K562 (cell line): ENCODE results near the gene SLC4A2. TPM values are rescaled to one million over a fixed set of nuclear protein-coding genes. Genes with fewer than 3 reads are reported as not detected.
A peak's percentile ranks its signal among the peaks of the same experiment; 100 is the strongest.

Experiments
- CBX3 ChIP-seq, 2 experiments: IDR thresholded peaks; 1 replicate in 1 of 2; 2 replicates in 1 of 2; pipeline ENCODE4 v1.6.1; 2012; ENCODE audit warnings: inconsistent platforms in 2 of 2, low read length in 2 of 2, borderline replicate concordance in 1 of 2, control low read depth in 1 of 2
- CHD2 ChIP-seq: IDR thresholded peaks from 2 replicates; pipeline ENCODE4 v1.6.1; 2011; ENCODE audit warnings: low read depth, low read length
- HCFC1 ChIP-seq: IDR thresholded peaks from 2 replicates; pipeline ENCODE4 v1.6.1; 2012; ENCODE audit warnings: low read depth, low read length, improper control_type of control experiment
- MEF2D ChIP-seq: conservative IDR thresholded peaks from 2 replicates; pipeline ENCODE4 v1.6.1; 2016; ENCODE audit warnings: low read depth, missing genetic modification characterization, missing compliant biosample characterization
- MIER1 ChIP-seq: fragments of 450-650 bp; IDR thresholded peaks from 2 replicates; pipeline ENCODE4 v1.6.1; 2016; ENCODE audit warnings: antibody characterized with exemption, mild to moderate bottlenecking, low read depth
- MXI1 ChIP-seq: IDR thresholded peaks from 2 replicates; pipeline ENCODE4 v1.6.1; 2011; ENCODE audit warnings: low read depth, mild to moderate bottlenecking, improper control_type of control experiment, low read length
- PPARD ChIP-seq: fragments of 250-450 bp; sonication (Bioruptor Pico); IDR thresholded peaks from 2 replicates; pipeline ENCODE4 v1.8.0; 2022; ENCODE audit warnings: inconsistent platforms, mild to moderate bottlenecking, moderate library complexity
- RBM17 ChIP-seq: fragments of 200-400 bp; formaldehyde crosslinking; IDR thresholded peaks from 2 replicates; pipeline ENCODE4 v1.6.1; 2017; ENCODE audit warnings: low read depth, mild to moderate bottlenecking, low read length, borderline replicate concordance
- RNF2 ChIP-seq: sonication (generic); IDR thresholded peaks from 2 replicates; pipeline ENCODE4 v1.6.1; 2016
- SAP30 ChIP-seq: fragments of 200-600 bp; sonication (generic); IDR thresholded peaks from 2 replicates; pipeline ENCODE4 v1.6.1; 2012; ENCODE audit warnings: borderline replicate concordance, low read depth, mild to moderate bottlenecking, moderate library complexity, low read length, control low read depth, inconsistent platforms; ENCODE audit not compliant: insufficient read depth, poor library complexity, severe bottlenecking
- SMARCE1 ChIP-seq: fragments of 450-650 bp; IDR thresholded peaks from 2 replicates; pipeline ENCODE4 v1.7.1; 2016; ENCODE audit warnings: mild to moderate bottlenecking
- TCFL5 ChIP-seq: fragments of 250-450 bp; sonication (Bioruptor Pico); conservative IDR thresholded peaks from 2 replicates; pipeline ENCODE4 v1.6.1; 2021; ENCODE audit warnings: mild to moderate bottlenecking, moderate library complexity, matching md5 sums
- VEZF1 ChIP-seq: fragments of 200-800 bp; sonication (Bioruptor generic); IDR thresholded peaks from 2 replicates; pipeline ENCODE4 v1.6.1; 2017; ENCODE audit warnings: missing genetic modification characterization, missing compliant biosample characterization
- ZBTB2 ChIP-seq: fragments of 450-650 bp; IDR thresholded peaks from 2 replicates; pipeline ENCODE4 v1.6.1; 2016; ENCODE audit warnings: antibody characterized with exemption
- ZBTB33 ChIP-seq: sonication (generic); formaldehyde crosslinking; IDR thresholded peaks from 2 replicates; pipeline ENCODE4 v1.8.1; 2023; ENCODE audit warnings: mild to moderate bottlenecking, missing genetic modification reagents
- ZFP30 ChIP-seq: fragments of 250-450 bp; sonication (Bioruptor Pico); IDR thresholded peaks from 2 replicates; pipeline ENCODE4 v1.8.0; 2022; ENCODE audit warnings: moderate library complexity, mild to moderate bottlenecking, inconsistent platforms, borderline replicate concordance
- ZNF592 ChIP-seq: fragments of 450-650 bp; IDR thresholded peaks from 2 replicates; pipeline ENCODE4 v1.6.1; 2017; ENCODE audit warnings: antibody characterized with exemption, mild to moderate bottlenecking
- ZNF766 ChIP-seq: fragments of 200-800 bp; sonication (Bioruptor generic); conservative IDR thresholded peaks from 2 replicates; pipeline ENCODE4 v1.6.1; 2016; ENCODE audit warnings: missing genetic modification characterization, missing compliant biosample characterization
- polyA plus RNA-seq, 8 experiments: library from polyadenylated mRNA; depleted of rRNA in 4 of 8; stranded (reverse) in 5 of 8; unstranded in 3 of 8; fragments of >200 nt; fragmentation: Nextera tagmentation in 2 of 8; fragmentation: Illumina TruSeq in 1 of 8; extraction: Ambion mirVana in 2 of 8; extraction: Trizol in 1 of 8; gene quantifications; 2 replicates each; pipeline versions ENCODE4 v1.2.1 to v1.2.3, GENCODE V29; 2011 to 2014; ENCODE audit warnings: inconsistent platforms in 1 of 8, missing spikeins in 1 of 8
- total RNA-seq, 7 experiments: library from RNA; depleted of rRNA in 6 of 7; stranded (reverse); fragments of >200 nt in 6 of 7; fragmentation: Illumina TruSeq in 2 of 7; extraction: Trizol in 2 of 7; gene quantifications; 2 replicates each; pipeline versions ENCODE4 v1.2.1 to v1.2.3, GENCODE V29; 2011 to 2021; ENCODE audit warnings: low replicate concordance in 1 of 7

SLC4A2 gene
- total and polyA plus RNA-seq, 9 of the 15 experiments (the other 6 are each of a cell fraction or from before 2014, with no cell fraction given): 11.4 to 375 (median 130) TPM

GRCh38 chr7:151056666-151057505, 2.5 kb upstream of the SLC4A2 start (continued):
- TF ChIP-seq RBM17: no peak
- TF ChIP-seq PPARD: no peak
- no peak for TF ChIP-seq ZBTB33 (CRISPR knock-in tag)
- peak; percentile 13; the same call in 1 of the 2 replicates for TF ChIP-seq ZBTB2
- no peak for TF ChIP-seq MEF2D
- TF ChIP-seq TCFL5 (CRISPR knock-in tag): no peak
- no peak for TF ChIP-seq ZFP30 (CRISPR knock-in tag)
- no peak for TF ChIP-seq ZNF766 (CRISPR knock-in tag)
- TF ChIP-seq VEZF1 (CRISPR knock-in tag): no peak
- TF ChIP-seq CHD2: no peak
- no peak for TF ChIP-seq SAP30
- no peak for TF ChIP-seq ZNF592
- 0 out of 2 replicates have a peak, but pooled peaks have one; percentile 58 for TF ChIP-seq MIER1
- peak in 1 of 2 experiments; percentile 3; a peak in 1 of 3 replicates for TF ChIP-seq CBX3 (IDR thresholded peaks at IDR 0.05; ENCODE audit: borderline replicate concordance in 1 of 2, low read length in 2 of 2)
- TF ChIP-seq RNF2: no peak
- no peak for TF ChIP-seq HCFC1
- no peak for TF ChIP-seq SMARCE1
- TF ChIP-seq MXI1: no peak
